A549 (cell line): ENCODE measurements around the gene HOXB3.

Experiments used
- CTCF ChIP-seq: fragments of >200 bp; sonication (Bioruptor Twin); formaldehyde crosslinking; IDR thresholded peaks from 3 replicates; pipeline ENCODE4 v1.5.1; 2016
- ESRRA ChIP-seq: fragments of 150-350 bp; IDR thresholded peaks from 2 replicates; pipeline ENCODE4 v1.6.1; 2014; ENCODE audit warnings: mild to moderate bottlenecking, low read length, borderline replicate concordance
- MYC ChIP-seq: IDR thresholded peaks from 2 replicates; pipeline ENCODE4 v1.6.1; 2012; ENCODE audit warnings: mild to moderate bottlenecking, inconsistent platforms, low read length, improper control_type of control experiment, borderline replicate concordance
- NFE2L2 ChIP-seq: fragments of 150-350 bp; conservative IDR thresholded peaks from 2 replicates; pipeline ENCODE4 v1.6.1; 2014; ENCODE audit warnings: low read length
- PHF8 ChIP-seq: fragments of 200-600 bp; sonication (generic); IDR thresholded peaks from 2 replicates; pipeline ENCODE4 v1.6.1; 2016; ENCODE audit warnings: low read depth, mild to moderate bottlenecking, antibody characterized with exemption, moderate library complexity, borderline replicate concordance
- RFX5 ChIP-seq: fragments of 450-650 bp; IDR thresholded peaks from 2 replicates; pipeline ENCODE4 v1.7.1; 2014; ENCODE audit warnings: antibody characterized with exemption, mild to moderate bottlenecking, moderate library complexity

GRCh38 chr17:48620461-48621139, 30.6 kb upstream of the HOXB3 start:
- TF ChIP-seq NFE2L2, result no peak
- no peak for TF ChIP-seq MYC
- no peak for TF ChIP-seq CTCF
- no peak for TF ChIP-seq RFX5
- no peak for TF ChIP-seq ESRRA
- TF ChIP-seq PHF8, result no peak
